Lower leg skin (tissue), 4 donors: Measurements from ENCODE around the gene CIDEB. TPM values are rescaled to one million over a fixed set of nuclear protein-coding genes. Genes with fewer than 3 reads are reported as not detected.

Source experiments
- DNase-seq, 2 donors: peaks; one replicate each; pipeline ENCODE4 v3.0.0-alpha.2; 2019; ENCODE audit warnings: low spot score in 2 of 2
- H3K4me3 ChIP-seq: fragments of 200-600 bp; sonication (generic); 2 replicates; pipeline ENCODE4 v1.5.1; 2017; ENCODE audit warnings: mild to moderate bottlenecking, low read depth; ENCODE audit not compliant: poor library complexity, severe bottlenecking
- CTCF ChIP-seq, 3 donors: fragments of 450-650 bp; IDR thresholded peaks; one replicate each; pipeline ENCODE4 v1.5.1; 2016; ENCODE audit warnings: antibody characterized with exemption in 3 of 3, mild to moderate bottlenecking in 3 of 3, moderate library complexity in 2 of 3
- POLR2A ChIP-seq, 2 donors: fragments of 450-650 bp; IDR thresholded peaks; one replicate each; pipeline ENCODE4 v1.6.1; 2016 to 2017; ENCODE audit warnings: antibody characterized with exemption in 2 of 2, mild to moderate bottlenecking in 1 of 2, moderate library complexity in 1 of 2
- WGBS, 2 donors: methylation state at CpG; one replicate each; pipeline ENCODE4 v1.1.5; 2018; 5-methylcytosine and 5-hydroxymethylcytosine counted together
- intact Hi-C: fragments of 100-400 bp; cut with DNase I; formaldehyde crosslinking; loops from one replicate; pipeline ENCODE4 v1.15.0; 2023; ENCODE audit warnings: low total_unique reads
- total RNA-seq, 4 donors: library from RNA; depleted of rRNA; stranded (reverse); fragments of >200 nt; gene quantifications; one replicate each; pipeline ENCODE4 v1.1.0, GENCODE V29; 2016

Gene CIDEB
- total RNA-seq, 4 donors from 2014 or later, result 10.6 to 29.8 (median 25.1) TPM

GRCh38 chr14:24264298-24264697 is 43.5 kb downstream of the CIDEB start:
- no peak for DNase-seq
- 30 to 54% methylated on average over 6 of the region's 6 CpGs for WGBS, 2 donors
- no peak overlapping the region for H3K4me3 ChIP-seq
- TF ChIP-seq CTCF (IDR thresholded peaks at IDR 0.05) (no peak), POLR2A (IDR thresholded peaks at IDR 0.05) (no peak)
- intact Hi-C loops, result no loop called here

- no peak for DNase-seq
- no peak for TF ChIP-seq CTCF (IDR thresholded peaks at IDR 0.05)
- no peak for TF ChIP-seq POLR2A (IDR thresholded peaks at IDR 0.05)
- intact Hi-C loops, result no loop called here
- WGBS, 2 donors, result 39 to 53% methylated on average over 6 of the region's 6 CpGs
- no peak overlapping the region for H3K4me3 ChIP-seq
These were observed 43.9 kb downstream of the CIDEB start for GRCh38 chr14:24263848-24264247.

GRCh38 chr14:24262821-24263733 is 44.7 kb downstream of the CIDEB start, which contains the start of gene TGM1:
Gene TGM1 (minus strand): TSS chr14:24263177. CDS start chr14:24262352, 825 bp downstream.
- H3K4me3 ChIP-seq, result no peak within 1 kb of the TSS
- DNase-seq, result no peak
- TF ChIP-seq CTCF (IDR thresholded peaks at IDR 0.05) (no peak), POLR2A (IDR thresholded peaks at IDR 0.05) (no peak)
- 79 to 89% methylated on average over 11 to 12 of the region's 14 CpGs for WGBS, 2 donors
- intact Hi-C loops, result no loop called here

- intact Hi-C loops, result no loop called here
- DNase-seq, result no peak
- H3K4me3 ChIP-seq, result no peak overlapping the region
- 90 to 92% methylated on average over 2 to 19 of the region's 19 CpGs for WGBS, 2 donors
- TF ChIP-seq CTCF (IDR thresholded peaks at IDR 0.05), result no peak
- TF ChIP-seq POLR2A (IDR thresholded peaks at IDR 0.05), result no peak
These were observed 45.8 kb downstream of the CIDEB start for GRCh38 chr14:24261969-24262327.

- intact Hi-C loops, result no loop called here
- no peak for TF ChIP-seq POLR2A (IDR thresholded peaks at IDR 0.05)
- TF ChIP-seq CTCF (IDR thresholded peaks at IDR 0.05), result peak in 1 of 3 donors; percentile 23
- 91 to 92% methylated on average over 20 of the region's 20 CpGs for WGBS, 2 donors
- H3K4me3 ChIP-seq, result no peak overlapping the region
- DNase-seq, result no peak
These were observed 46.4 kb downstream of the CIDEB start for GRCh38 chr14:24261256-24261968.
